HepG2 (cell line): ENCODE measurements around the gene JPT2. TPM values are rescaled to one million over a fixed set of nuclear protein-coding genes. Genes with fewer than 3 reads are reported as not detected.
A peak's percentile ranks its signal among the peaks of the same experiment; 100 is the strongest.

Experiments
- AGO1 ChIP-seq: fragments of 200-400 bp; formaldehyde crosslinking; IDR thresholded peaks from 2 replicates; pipeline ENCODE4 v1.6.1; 2017; ENCODE audit warnings: mild to moderate bottlenecking, low read depth, low read length, moderate library complexity; ENCODE audit not compliant: poor library complexity, severe bottlenecking
- AHR ChIP-seq: IDR thresholded peaks from 2 replicates; pipeline ENCODE4 v1.6.1; 2018; ENCODE audit warnings: missing genetic modification reagents, missing compliant biosample characterization
- ARID3A ChIP-seq: IDR thresholded peaks from 2 replicates; pipeline ENCODE4 v1.6.1; 2012; ENCODE audit warnings: low read depth, low read length, improper control_type of control experiment
- DMAP1 ChIP-seq: IDR thresholded peaks from 2 replicates; pipeline ENCODE4 v1.6.1; 2016
- DNMT3B ChIP-seq: conservative IDR thresholded peaks from 2 replicates; pipeline ENCODE4 v1.6.1; 2016; ENCODE audit warnings: missing biosample characterization, control low read depth
- ELF4 ChIP-seq: sonication (generic); formaldehyde crosslinking; IDR thresholded peaks from 2 replicates; pipeline ENCODE4 v1.5.0; 2020; ENCODE audit warnings: missing genetic modification reagents, mild to moderate bottlenecking, moderate library complexity, borderline replicate concordance
- ERF ChIP-seq: IDR thresholded peaks from 2 replicates; pipeline ENCODE4 v1.6.1; 2018; ENCODE audit warnings: missing biosample characterization, missing genetic modification reagents
- FOXA3 ChIP-seq: IDR thresholded peaks from 2 replicates; pipeline ENCODE4 v1.6.1; 2016; ENCODE audit warnings: missing genetic modification reagents, missing compliant biosample characterization
- MATR3 ChIP-seq: sonication (generic); formaldehyde crosslinking; IDR thresholded peaks from 2 replicates; pipeline ENCODE4 v1.4.0; 2020; ENCODE audit warnings: missing genetic modification reagents
- TCF7L2 ChIP-seq: IDR thresholded peaks from 2 replicates; pipeline ENCODE4 v1.6.1; 2011; ENCODE audit warnings: mild to moderate bottlenecking, low read depth, low read length, moderate library complexity
- ZNF251 ChIP-seq: sonication (generic); formaldehyde crosslinking; IDR thresholded peaks from 2 replicates; pipeline ENCODE4 v1.9.0; 2021; ENCODE audit warnings: mild to moderate bottlenecking, missing genetic modification reagents
- ZNF318 ChIP-seq: sonication (generic); formaldehyde crosslinking; IDR thresholded peaks from 2 replicates; pipeline ENCODE4 v1.4.0; 2020; ENCODE audit warnings: mild to moderate bottlenecking, missing genetic modification reagents
- ZNF512 ChIP-seq: sonication (generic); formaldehyde crosslinking; IDR thresholded peaks from 2 replicates; pipeline ENCODE4 v1.4.0; 2020; ENCODE audit warnings: mild to moderate bottlenecking, missing genetic modification reagents
- ZNF709 ChIP-seq: sonication (generic); formaldehyde crosslinking; IDR thresholded peaks from 2 replicates; pipeline ENCODE4 v1.5.0; 2020; ENCODE audit warnings: mild to moderate bottlenecking, missing genetic modification reagents
- ZNF720 ChIP-seq: sonication (generic); formaldehyde crosslinking; IDR thresholded peaks from 2 replicates; pipeline ENCODE4 v1.4.0; 2020; ENCODE audit warnings: missing genetic modification reagents
- polyA plus RNA-seq, 8 experiments: library from polyadenylated mRNA; depleted of rRNA in 3 of 8; stranded (reverse) in 7 of 8; unstranded in 1 of 8; fragments of >200 nt; fragmentation: Illumina TruSeq in 4 of 8; extraction: Trizol in 4 of 8; gene quantifications; 2 replicates each; pipeline versions ENCODE4 v1.2.1 to v1.2.3, GENCODE V29; 2011 to 2016; ENCODE audit warnings: low read depth in 4 of 8, missing spikeins in 1 of 8, mixed read lengths in 1 of 8; ENCODE audit not compliant: insufficient read depth in 1 of 8
- total RNA-seq, 5 experiments: library from RNA; depleted of rRNA; stranded (reverse); fragments of >200 nt; fragmentation: Illumina TruSeq; extraction: Trizol; gene quantifications; 2 replicates each; pipeline ENCODE4 v1.2.3, GENCODE V29; 2016; ENCODE audit warnings: low read depth in 1 of 5
- TF ChIP-seq, protein P1 (sequence below): sonication (generic); formaldehyde crosslinking; IDR thresholded peaks from 2 replicates; pipeline ENCODE4 v1.8.0; 2022; ENCODE audit warnings: missing genetic modification reagents, mild to moderate bottlenecking, borderline replicate concordance
- TF ChIP-seq, protein P2 (sequence below): sonication (generic); formaldehyde crosslinking; conservative IDR thresholded peaks from 2 replicates; pipeline ENCODE4 v1.4.0; 2020; ENCODE audit warnings: missing genetic modification reagents

Gene JPT2
- total and polyA plus RNA-seq, 2 of the 13 experiments (the other 11 are each of a cell fraction or from before 2014, with no cell fraction given) = 53.5 to 89.4 TPM

GRCh38 chr16:1677942-1678499 lies at the start of gene JPT2 (continued):
- no peak for TF ChIP-seq ZNF318 (CRISPR knock-in tag)
- TF ChIP-seq, protein P1, sequence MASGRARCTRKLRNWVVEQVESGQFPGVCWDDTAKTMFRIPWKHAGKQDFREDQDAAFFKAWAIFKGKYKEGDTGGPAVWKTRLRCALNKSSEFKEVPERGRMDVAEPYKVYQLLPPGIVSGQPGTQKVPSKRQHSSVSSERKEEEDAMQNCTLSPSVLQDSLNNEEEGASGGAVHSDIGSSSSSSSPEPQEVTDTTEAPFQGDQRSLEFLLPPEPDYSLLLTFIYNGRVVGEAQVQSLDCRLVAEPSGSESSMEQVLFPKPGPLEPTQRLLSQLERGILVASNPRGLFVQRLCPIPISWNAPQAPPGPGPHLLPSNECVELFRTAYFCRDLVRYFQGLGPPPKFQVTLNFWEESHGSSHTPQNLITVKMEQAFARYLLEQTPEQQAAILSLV (CRISPR knock-in tag) = peak; percentile 83; the same call in 1 of the 2 replicates
- TF ChIP-seq ZNF720 (CRISPR knock-in tag) = no peak
- TF ChIP-seq ZNF251 (CRISPR knock-in tag) = no peak
- no peak for TF ChIP-seq AHR (CRISPR knock-in tag)
- TF ChIP-seq, protein P2, sequence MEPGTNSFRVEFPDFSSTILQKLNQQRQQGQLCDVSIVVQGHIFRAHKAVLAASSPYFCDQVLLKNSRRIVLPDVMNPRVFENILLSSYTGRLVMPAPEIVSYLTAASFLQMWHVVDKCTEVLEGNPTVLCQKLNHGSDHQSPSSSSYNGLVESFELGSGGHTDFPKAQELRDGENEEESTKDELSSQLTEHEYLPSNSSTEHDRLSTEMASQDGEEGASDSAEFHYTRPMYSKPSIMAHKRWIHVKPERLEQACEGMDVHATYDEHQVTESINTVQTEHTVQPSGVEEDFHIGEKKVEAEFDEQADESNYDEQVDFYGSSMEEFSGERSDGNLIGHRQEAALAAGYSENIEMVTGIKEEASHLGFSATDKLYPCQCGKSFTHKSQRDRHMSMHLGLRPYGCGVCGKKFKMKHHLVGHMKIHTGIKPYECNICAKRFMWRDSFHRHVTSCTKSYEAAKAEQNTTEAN (CRISPR knock-in tag) = no peak
- TF ChIP-seq ARID3A = no peak
- TF ChIP-seq ZNF512 = no peak
- TF ChIP-seq ERF (CRISPR knock-in tag) = peak; percentile 60
- peak; percentile 82 for TF ChIP-seq AGO1
- no peak for TF ChIP-seq ELF4 (CRISPR knock-in tag)
- no peak for TF ChIP-seq DNMT3B
- no peak for TF ChIP-seq DMAP1 (CRISPR knock-in tag)
- no peak for TF ChIP-seq ZNF709 (CRISPR knock-in tag)
- TF ChIP-seq MATR3 (CRISPR knock-in tag) = no peak
- TF ChIP-seq FOXA3 (CRISPR knock-in tag) = 0 out of 2 replicates have a peak, but pooled peaks have one; percentile 10
- TF ChIP-seq TCF7L2 = no peak
